CD4-positive, alpha-beta T cell (primary cell): Measurements from ENCODE around the gene UQCRQ. TPM values are rescaled to one million over a fixed set of nuclear protein-coding genes. Genes with fewer than 3 reads are reported as not detected.
A peak's percentile ranks its signal among the peaks of the same experiment; 100 is the strongest.

Experiments
- ATAC-seq: fragments of 200-7000 bp; cut with Tn5 transposase; one replicate; pipeline ENCODE4 v1.10.0; 2022; ENCODE audit warnings: mild to moderate bottlenecking; ENCODE audit not compliant: poor library complexity
- CTCF ChIA-PET: fragments of 350-600 bp; sonication (Branson Sonifier 250); formaldehyde crosslinking; loops from one replicate; lab custom pipeline; 2021; ENCODE audit warnings: antibody characterized with exemption, inconsistent platforms; lab: Charles Lee
- POLR2A ChIA-PET: fragments of 350-600 bp; sonication (Branson Sonifier 250); formaldehyde crosslinking; loops from one replicate; lab custom pipeline; 2021; ENCODE audit warnings: antibody characterized with exemption, inconsistent platforms; lab: Charles Lee
- DNase-seq, 14 experiments: peaks; one replicate each; pipeline ENCODE4 v3.0.0-alpha.2; 2013 to 2020; ENCODE audit warnings: mixed read lengths in 2 of 14
- H3K27ac ChIP-seq, 2 donors: one replicate each; pipeline versions ENCODE4 v1.5.1 to v1.7.0; 2013; ENCODE audit warnings: low read length in 2 of 2, low read depth in 1 of 2, mild to moderate bottlenecking in 1 of 2
- H3K27me3 ChIP-seq, 2 experiments: 1 replicate in 1 of 2; 2 replicates in 1 of 2; pipeline versions ENCODE4 v1.6.1 to v1.7.0; 2013; ENCODE audit warnings: low read length in 2 of 2, control low read depth in 1 of 2, mild to moderate bottlenecking in 1 of 2, moderate library complexity in 1 of 2; ENCODE audit not compliant: insufficient read depth in 2 of 2, control insufficient read depth in 1 of 2
- H3K36me3 ChIP-seq: one replicate; pipeline ENCODE4 v1.6.1; 2013; ENCODE audit warnings: low read length, control low read depth; ENCODE audit not compliant: insufficient read depth
- H3K4me1 ChIP-seq: one replicate; pipeline ENCODE4 v1.6.1; 2013; ENCODE audit warnings: low read length, control low read depth; ENCODE audit not compliant: insufficient read depth
- H3K4me3 ChIP-seq: one replicate; pipeline ENCODE4 v1.5.1; 2013; ENCODE audit warnings: mild to moderate bottlenecking, low read length, moderate library complexity
- H3K9me3 ChIP-seq, 2 experiments: 1 replicate in 1 of 2; 2 replicates in 1 of 2; pipeline versions ENCODE4 v1.6.1 to v1.7.0; 2013; ENCODE audit warnings: low read length in 2 of 2, mild to moderate bottlenecking in 2 of 2, control low read depth in 1 of 2, moderate library complexity in 1 of 2; ENCODE audit not compliant: control insufficient read depth in 1 of 2, insufficient read depth in 1 of 2
- H3K27ac Mint-ChIP-seq: one replicate; pipeline ENCODE4 v1.8.0; 2020; ENCODE audit warnings: mixed read lengths
- H3K27me3 Mint-ChIP-seq: one replicate; pipeline ENCODE4 v1.8.0; 2021; ENCODE audit warnings: mixed read lengths
- H3K36me3 Mint-ChIP-seq: one replicate; pipeline ENCODE4 v1.8.0; 2021; ENCODE audit warnings: low read depth, mixed read lengths
- H3K4me1 Mint-ChIP-seq: one replicate; pipeline ENCODE4 v1.8.0; 2021; ENCODE audit warnings: low read depth, mixed read lengths
- H3K4me3 Mint-ChIP-seq: one replicate; pipeline ENCODE4 v1.8.0; 2020; ENCODE audit warnings: mild to moderate bottlenecking, mixed read lengths
- H3K9me3 Mint-ChIP-seq: one replicate; pipeline ENCODE4 v1.8.0; 2020; ENCODE audit warnings: mixed read lengths
- CTCF ChIP-seq: fragments of 200-600 bp; IDR thresholded peaks from one replicate; pipeline ENCODE4 v1.8.0; 2022; ENCODE audit warnings: antibody characterized with exemption, mild to moderate bottlenecking
- intact Hi-C, 2 experiments: fragments of 100-400 bp; cut with DNase I in 1 of 2; cut with micrococcal nuclease in 1 of 2; formaldehyde crosslinking; loops; one replicate each; pipeline versions ENCODE4 v1.15.1 to v1.9.0; 2023 to 2025; cut with DNase I, micrococcal nuclease
- polyA plus RNA-seq, 2 donors: library from polyadenylated mRNA; unstranded; fragments of 120-200 nt; gene quantifications; one replicate each; pipeline ENCODE4 v1.2.1, GENCODE V29; 2013
- total RNA-seq, 174 experiments: library from RNA in 2 of 174; stranded (reverse) in 2 of 174; gene quantifications; one replicate each; pipeline ENCODE4 v1.2.3 and lab custom pipeline; 2021 to 2026

The UQCRQ gene
- total RNA-seq (100 to 1,000 TPM; 119 to 132 TPM), total RNA-seq (lab: John Stamatoyannopoulos, UW) (20.8 to 127 (median 35.0) reads per million in 172 experiments)
- 107 TPM for polyA plus RNA-seq (2013, experiment 1 of 2)
- 89.2 TPM for polyA plus RNA-seq (2013, experiment 2 of 2)

GRCh38 chr5:132866342-132867045 is at the start of gene UQCRQ, which contains the start of gene GDF9:
UQCRQ (plus strand) TSS chr5:132866642; CDS start chr5:132866882, 240 bp downstream.
GDF9 (minus strand) TSS chr5:132866469; CDS start chr5:132864533, 1,936 bp downstream.
- peak within 1 kb of the TSS; percentile 95 to 98 for H3K27ac ChIP-seq
- H3K27me3 Mint-ChIP-seq, result no peaks in the 10 kb centered on the region
- DNase-seq (peak; percentile 75 to 99 (median 84)), ATAC-seq (peak; percentile 93)
- TF ChIP-seq CTCF, result no peak
- intact Hi-C loops, result loop anchor here in 1 of 2 experiments (2.0 to 10.0 kb wide), 7 partner anchors 96 to 1361 kb away; partner anchors contain the start of genes AFF4, C5orf15, KIF3A and PPP2CA
- no peaks in the 10 kb centered on the region for H3K27me3 ChIP-seq
- H3K4me3 ChIP-seq, result peak within 1 kb of the TSS; percentile 95
- H3K36me3 Mint-ChIP-seq, result peaks cover 46% of the 10 kb centered on the region
- H3K9me3 Mint-ChIP-seq, result no peaks in the 10 kb centered on the region
- CTCF ChIA-PET, result interaction anchor here (0.6 to 3.3 kb wide), 3 partner anchors 17 to 178 kb away, joined by 3 to 11 read pairs (median 7); partner anchors contain the start of gene SHROOM1
- peaks cover 31% of the 10 kb centered on the region for H3K4me1 Mint-ChIP-seq
- H3K27ac Mint-ChIP-seq, result peak within 1 kb of the TSS; percentile 97
- H3K4me1 ChIP-seq, result peaks cover 24% of the 10 kb centered on the region
- POLR2A ChIA-PET, result interaction anchor here (0.6 to 2.4 kb wide), 7 partner anchors 10 to 376 kb away, joined by 3 to 20 read pairs (median 4); partner anchors contain the start of genes AFF4, CCNI2, HSPA4 and IRF1
- H3K9me3 ChIP-seq, result no peaks in the 10 kb centered on the region
- H3K4me3 Mint-ChIP-seq, result peak within 1 kb of the TSS; percentile 96
- peaks cover 13% of the 10 kb centered on the region for H3K36me3 ChIP-seq

DNA sequence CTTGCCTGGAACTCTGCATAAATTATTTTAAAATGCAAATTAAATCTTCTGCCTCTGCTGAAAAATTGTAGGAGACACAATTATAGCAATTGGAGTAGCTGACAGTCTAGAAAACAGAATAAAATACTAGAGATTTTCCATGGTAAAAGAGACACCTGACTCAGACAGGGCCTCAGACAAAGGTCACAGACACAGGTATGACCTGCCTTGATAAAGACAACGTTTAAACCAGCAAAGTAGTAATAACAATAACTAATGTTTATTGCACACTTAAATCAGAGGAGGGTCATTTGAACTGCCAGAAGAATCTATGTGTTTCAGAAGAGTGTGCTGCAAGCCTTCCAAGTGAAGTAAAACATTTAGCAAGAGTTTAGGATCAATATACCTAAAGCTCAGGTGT is 49.4 kb upstream of the UQCRQ start:
- H3K4me3 ChIP-seq, result no peak overlapping the region
- ATAC-seq (no peak), DNase-seq (no peak)
- CTCF ChIA-PET, result interaction anchor here (0.9 kb wide), 1 partner anchor 10 kb away, joined by 3 read pairs; no protein-coding TSS in a partner anchor
- no peak overlapping the region for H3K27ac ChIP-seq
- no peak overlapping the region for H3K4me3 Mint-ChIP-seq
- no peaks in the 10 kb centered on the region for H3K36me3 ChIP-seq
- peaks cover 45% of the 10 kb centered on the region for H3K27me3 Mint-ChIP-seq
- H3K27me3 ChIP-seq, result peaks cover 20% of the 10 kb centered on the region in 2 experiments
- no peaks in the 10 kb centered on the region for H3K36me3 Mint-ChIP-seq
- H3K4me1 ChIP-seq, result peaks cover 29% of the 10 kb centered on the region
- H3K9me3 ChIP-seq, result peaks cover 0 to 6% of the 10 kb centered on the region in 2 experiments
- H3K27ac Mint-ChIP-seq, result no peak overlapping the region
- H3K4me1 Mint-ChIP-seq, result peaks cover 24% of the 10 kb centered on the region
- POLR2A ChIA-PET, result no interaction called here
- TF ChIP-seq CTCF, result no peak
- no peaks in the 10 kb centered on the region for H3K9me3 Mint-ChIP-seq
- intact Hi-C loops, result no loop called here

- CTCF ChIA-PET, result interaction anchor here (0.6 to 1.5 kb wide), 15 partner anchors 8 to 450 kb away, joined by 3 to 10 read pairs (median 4); partner anchors contain the start of genes CCNI2 and SLC22A5
- no peaks in the 10 kb centered on the region for H3K9me3 Mint-ChIP-seq
- Histone ChIP-seq H3K4me1 (peaks cover 18% of the 10 kb centered on the region), H3K27me3 (peaks cover 20 to 22% of the 10 kb centered on the region in 2 experiments), H3K36me3 (no peaks in the 10 kb centered on the region), H3K9me3 (peaks cover 0 to 15% of the 10 kb centered on the region in 2 experiments), H3K27ac (no peak overlapping the region), H3K4me3 (peak overlapping the region; percentile 43)
- H3K4me1 Mint-ChIP-seq, result peaks cover 13% of the 10 kb centered on the region
- H3K27me3 Mint-ChIP-seq, result peaks cover 46% of the 10 kb centered on the region
- H3K27ac Mint-ChIP-seq, result no peak overlapping the region
- H3K4me3 Mint-ChIP-seq, result peak overlapping the region; percentile 73
- peak; percentile 16 for ATAC-seq
- POLR2A ChIA-PET, result interaction anchor here (1.0 to 1.9 kb wide), 3 partner anchors 72 to 329 kb away, joined by 5 to 7 read pairs (median 6); partner anchors contain the start of genes CCNI2 and IRF1
- no peaks in the 10 kb centered on the region for H3K36me3 Mint-ChIP-seq
- DNase-seq, result peak in 2 of 14 experiments; percentile 24 to 35
- no peak for TF ChIP-seq CTCF
- intact Hi-C loops, result loop anchor here in 1 of 2 experiments (2.0 kb wide), 1 partner anchor 291 kb away; no protein-coding TSS in a partner anchor
Measured at GRCh38 chr5:132819468-132819867, 47.0 kb upstream of the UQCRQ start.
